KOPT-K1 (cell line): ENCODE measurements around the gene SLC10A3.

Experiments used
- H3K27ac ChIP-seq: fragments of 200-600 bp; sonication (generic); 2 replicates; pipeline ENCODE4 v1.5.1; 2016; ENCODE audit warnings: antibody characterized with exemption, mild to moderate bottlenecking, low read depth, low read length; ENCODE audit not compliant: poor library complexity, severe bottlenecking
- H3K36me3 ChIP-seq: fragments of 200-600 bp; sonication (generic); 2 replicates; pipeline ENCODE4 v1.5.1; 2017; ENCODE audit warnings: antibody characterized with exemption, mild to moderate bottlenecking, low read length, moderate library complexity; ENCODE audit not compliant: insufficient read depth
- H3K9me3 ChIP-seq: fragments of 200-600 bp; sonication (generic); 2 replicates; pipeline ENCODE4 v1.5.1; 2017; ENCODE audit warnings: antibody characterized with exemption, low read length, mild to moderate bottlenecking; ENCODE audit not compliant: insufficient read depth, poor library complexity, severe bottlenecking

The SLC10A3 gene

DNA sequence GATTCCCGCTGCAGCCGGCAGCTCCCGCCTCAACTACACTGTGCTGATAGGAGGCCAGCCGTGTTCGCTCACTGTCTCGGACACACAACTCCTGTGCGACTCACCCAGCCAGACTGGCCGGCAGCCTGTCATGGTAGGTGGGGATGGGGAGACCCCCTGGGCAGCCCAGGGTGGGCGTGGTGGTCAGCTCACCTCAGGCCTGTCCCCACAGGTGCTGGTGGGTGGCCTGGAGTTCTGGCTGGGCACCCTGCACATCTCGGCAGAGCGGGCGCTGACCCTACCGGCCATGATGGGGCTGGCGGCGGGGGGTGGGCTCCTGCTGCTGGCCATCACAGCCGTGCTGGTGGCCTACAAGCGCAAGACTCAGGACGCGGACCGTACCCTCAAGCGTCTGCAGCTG lies 22.9 kb downstream of the SLC10A3 start:
- Histone ChIP-seq H3K9me3 (no peaks in the 10 kb centered on the region), H3K27ac (no peak overlapping the region), H3K36me3 (peaks cover 72% of the 10 kb centered on the region; the same call in 1 of the 2 replicates)

DNA sequence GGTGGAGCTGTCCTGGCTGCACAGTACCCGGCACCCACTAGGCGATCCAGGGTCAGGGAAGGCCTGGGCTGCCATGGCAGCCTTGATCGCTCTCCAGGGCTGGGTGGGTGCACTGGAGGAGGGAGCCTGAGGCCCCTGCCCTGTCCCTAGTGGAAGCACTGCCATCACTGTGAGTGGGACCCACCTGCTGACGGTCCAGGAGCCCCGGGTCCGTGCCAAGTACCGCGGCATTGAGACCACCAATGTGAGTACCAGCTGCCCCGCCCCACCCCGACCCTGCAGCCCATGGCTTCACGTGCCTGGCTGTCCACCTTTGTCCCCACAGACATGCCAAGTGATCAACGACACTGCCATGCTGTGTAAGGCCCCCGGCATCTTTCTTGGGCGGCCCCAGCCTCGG lies 23.5 kb downstream of the SLC10A3 start:
- Histone ChIP-seq H3K27ac (no peak overlapping the region), H3K9me3 (no peaks in the 10 kb centered on the region), H3K36me3 (peaks cover 76% of the 10 kb centered on the region; the same call in 1 of the 2 replicates)

DNA sequence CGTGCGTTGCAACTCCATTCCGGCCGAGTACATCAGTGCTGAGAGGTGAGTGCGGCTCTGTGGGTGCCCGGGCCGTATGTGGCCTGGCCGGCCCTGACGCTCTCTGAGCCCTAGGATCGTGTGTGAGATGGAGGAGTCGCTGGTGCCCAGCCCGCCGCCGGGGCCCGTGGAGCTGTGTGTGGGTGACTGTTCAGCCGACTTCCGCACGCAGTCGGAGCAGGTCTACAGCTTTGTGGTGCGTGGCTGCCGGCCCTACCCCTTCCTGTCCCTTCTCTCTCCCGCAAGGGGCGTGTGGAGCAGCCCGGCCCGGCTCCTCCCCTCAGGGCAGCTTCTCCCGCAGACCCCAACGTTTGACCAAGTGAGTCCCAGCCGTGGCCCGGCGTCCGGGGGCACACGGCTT lies 24.4 kb downstream of the SLC10A3 start:
- H3K27ac ChIP-seq, result no peak overlapping the region
- H3K36me3 ChIP-seq, result peaks cover 71% of the 10 kb centered on the region; the same call in 1 of the 2 replicates
- H3K9me3 ChIP-seq, result no peaks in the 10 kb centered on the region

DNA sequence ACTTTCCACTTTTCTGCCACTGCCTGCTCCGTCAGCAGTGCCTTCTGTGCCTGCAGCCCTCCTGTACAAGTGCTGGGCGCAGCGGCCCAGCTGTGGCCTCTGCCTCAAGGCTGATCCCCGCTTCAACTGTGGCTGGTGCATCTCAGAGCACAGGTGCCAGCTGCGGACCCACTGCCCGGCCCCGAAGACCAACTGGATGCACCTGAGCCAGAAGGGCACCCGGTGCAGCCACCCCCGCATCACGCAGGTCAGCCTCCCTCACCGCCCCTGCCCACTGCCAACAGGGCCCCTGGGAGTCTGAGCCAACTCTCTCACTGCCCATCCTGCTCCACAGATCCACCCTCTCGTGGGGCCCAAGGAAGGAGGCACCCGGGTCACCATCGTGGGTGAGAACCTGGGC lies 24.8 kb downstream of the SLC10A3 start:
- no peaks in the 10 kb centered on the region for H3K9me3 ChIP-seq
- H3K36me3 ChIP-seq, result peaks cover 67% of the 10 kb centered on the region; the same call in 1 of the 2 replicates

DNA sequence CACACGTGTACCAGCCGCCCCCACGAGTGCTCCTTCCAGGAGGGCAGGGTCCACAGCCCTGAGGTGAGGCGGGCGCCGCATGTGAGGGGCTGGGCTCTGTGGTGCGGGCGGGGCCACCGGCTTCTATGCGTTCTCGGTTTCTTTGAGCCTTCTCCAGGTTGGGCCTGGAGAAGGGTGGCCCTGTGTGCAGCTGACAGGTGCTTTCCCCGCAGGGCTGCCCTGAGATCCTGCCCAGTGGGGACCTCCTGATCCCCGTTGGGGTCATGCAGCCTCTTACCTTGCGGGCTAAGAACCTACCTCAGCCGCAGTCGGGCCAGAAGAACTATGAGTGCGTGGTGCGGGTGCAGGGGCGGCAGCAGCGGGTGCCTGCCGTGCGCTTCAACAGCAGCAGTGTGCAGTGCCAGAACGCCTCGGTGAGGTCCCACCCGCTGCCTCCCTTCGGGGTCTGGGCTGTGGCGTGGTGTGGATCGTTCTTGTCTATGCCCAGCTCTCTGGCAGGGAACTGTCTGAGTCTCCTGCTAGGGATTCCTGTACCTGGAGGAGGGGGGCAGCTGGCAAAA lies 25.5 kb downstream of the SLC10A3 start:
- Histone ChIP-seq H3K27ac (no peak overlapping the region), H3K9me3 (no peaks in the 10 kb centered on the region), H3K36me3 (peaks cover 60% of the 10 kb centered on the region; the same call in 1 of the 2 replicates)

More for the DNA sequence above, 24.8 kb downstream of the SLC10A3 start:
- no peak overlapping the region for H3K27ac ChIP-seq

DNA sequence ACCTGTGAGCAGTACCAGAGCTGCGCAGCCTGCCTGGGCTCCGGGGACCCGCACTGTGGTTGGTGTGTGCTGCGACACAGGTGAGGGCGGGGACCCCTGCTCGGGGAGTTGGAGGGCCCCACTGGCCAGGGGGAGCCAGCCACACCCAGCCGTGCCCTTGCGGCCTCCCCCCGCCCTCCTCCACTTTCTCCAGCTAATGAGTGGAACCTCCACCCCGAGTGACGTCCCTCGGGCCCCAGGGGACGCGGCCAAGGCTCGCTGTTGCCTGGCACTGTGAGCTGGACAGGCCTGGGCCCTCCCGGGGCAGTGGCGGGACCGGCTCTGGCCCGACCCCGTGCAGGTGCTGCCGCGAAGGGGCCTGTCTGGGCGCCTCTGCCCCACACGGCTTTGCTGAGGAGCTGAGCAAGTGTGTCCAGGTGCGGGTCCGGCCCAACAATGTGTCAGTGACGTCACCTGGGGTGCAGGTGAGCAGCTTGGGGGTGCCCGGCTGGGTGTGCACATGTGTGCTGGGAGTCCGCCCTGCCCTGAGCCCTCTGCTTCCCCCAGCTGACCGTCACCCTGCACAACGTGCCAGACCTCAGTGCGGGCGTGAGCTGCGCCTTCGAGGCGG lies 26.7 kb downstream of the SLC10A3 start:
- Histone ChIP-seq H3K36me3 (peaks cover 50% of the 10 kb centered on the region; the same call in 1 of the 2 replicates), H3K9me3 (no peaks in the 10 kb centered on the region), H3K27ac (no peak overlapping the region)

DNA sequence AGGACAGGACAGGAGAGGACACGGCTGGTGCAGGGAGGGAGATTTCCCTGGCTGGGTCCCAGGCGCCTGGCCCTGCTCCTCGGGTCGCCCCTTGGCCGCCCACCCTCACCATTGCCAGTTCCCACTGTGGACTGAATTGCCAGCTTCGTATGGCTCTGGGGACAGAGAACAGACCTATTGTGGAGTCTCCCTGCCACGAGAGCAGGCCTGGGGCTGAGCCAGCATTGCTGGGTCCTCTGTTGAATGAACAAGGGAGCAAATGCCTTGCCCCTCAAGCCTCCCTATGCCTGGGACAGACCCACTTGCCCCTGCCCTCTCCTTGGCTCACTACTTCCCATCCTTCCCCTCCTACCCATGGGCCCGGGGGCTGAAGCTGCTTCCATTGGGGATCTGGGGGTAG lies 28.0 kb downstream of the SLC10A3 start:
- no peak overlapping the region for H3K27ac ChIP-seq
- peaks cover 36% of the 10 kb centered on the region; the same call in 1 of the 2 replicates for H3K36me3 ChIP-seq
- no peaks in the 10 kb centered on the region for H3K9me3 ChIP-seq

DNA sequence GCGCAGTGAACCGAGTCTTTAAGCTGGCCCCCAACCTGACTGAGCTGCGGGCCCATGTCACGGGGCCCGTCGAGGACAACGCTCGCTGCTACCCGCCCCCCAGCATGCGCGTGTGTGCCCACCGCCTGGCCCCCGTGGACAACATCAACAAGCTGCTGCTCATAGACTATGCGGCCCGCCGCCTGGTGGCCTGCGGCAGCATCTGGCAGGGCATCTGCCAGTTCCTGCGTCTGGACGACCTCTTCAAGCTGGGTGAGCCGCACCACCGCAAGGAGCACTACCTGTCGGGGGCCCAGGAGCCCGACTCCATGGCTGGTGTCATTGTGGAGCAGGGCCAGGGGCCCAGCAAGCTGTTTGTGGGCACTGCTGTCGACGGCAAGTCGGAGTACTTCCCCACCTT lies 30.1 kb downstream of the SLC10A3 start:
- Histone ChIP-seq H3K36me3 (peaks cover 22% of the 10 kb centered on the region; the same call in 1 of the 2 replicates), H3K9me3 (no peaks in the 10 kb centered on the region), H3K27ac (no peak overlapping the region)

DNA sequence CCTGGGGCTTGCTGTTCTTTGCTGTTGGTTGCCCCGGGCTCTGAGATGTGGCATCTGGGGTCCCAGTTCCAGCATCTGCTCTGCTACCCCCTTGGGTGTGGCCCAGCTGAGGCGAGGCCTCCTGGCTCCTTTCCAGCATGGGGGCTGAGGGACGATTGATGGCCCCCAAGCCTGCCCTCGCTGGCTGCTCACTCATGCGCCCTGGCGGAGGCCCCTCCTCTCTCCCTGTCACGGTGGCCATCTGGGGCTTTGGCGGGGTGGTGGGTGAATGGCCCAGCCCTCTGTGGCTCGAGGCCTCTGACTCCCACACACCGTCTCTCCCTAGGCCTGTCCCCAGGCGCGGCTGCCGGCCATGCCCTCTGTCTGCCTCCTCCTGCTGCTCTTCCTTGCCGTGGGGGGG lies 30.6 kb downstream of the SLC10A3 start:
- peaks cover 18% of the 10 kb centered on the region; the same call in 1 of the 2 replicates for H3K36me3 ChIP-seq
- H3K27ac ChIP-seq, result no peak overlapping the region
- H3K9me3 ChIP-seq, result no peaks in the 10 kb centered on the region

DNA sequence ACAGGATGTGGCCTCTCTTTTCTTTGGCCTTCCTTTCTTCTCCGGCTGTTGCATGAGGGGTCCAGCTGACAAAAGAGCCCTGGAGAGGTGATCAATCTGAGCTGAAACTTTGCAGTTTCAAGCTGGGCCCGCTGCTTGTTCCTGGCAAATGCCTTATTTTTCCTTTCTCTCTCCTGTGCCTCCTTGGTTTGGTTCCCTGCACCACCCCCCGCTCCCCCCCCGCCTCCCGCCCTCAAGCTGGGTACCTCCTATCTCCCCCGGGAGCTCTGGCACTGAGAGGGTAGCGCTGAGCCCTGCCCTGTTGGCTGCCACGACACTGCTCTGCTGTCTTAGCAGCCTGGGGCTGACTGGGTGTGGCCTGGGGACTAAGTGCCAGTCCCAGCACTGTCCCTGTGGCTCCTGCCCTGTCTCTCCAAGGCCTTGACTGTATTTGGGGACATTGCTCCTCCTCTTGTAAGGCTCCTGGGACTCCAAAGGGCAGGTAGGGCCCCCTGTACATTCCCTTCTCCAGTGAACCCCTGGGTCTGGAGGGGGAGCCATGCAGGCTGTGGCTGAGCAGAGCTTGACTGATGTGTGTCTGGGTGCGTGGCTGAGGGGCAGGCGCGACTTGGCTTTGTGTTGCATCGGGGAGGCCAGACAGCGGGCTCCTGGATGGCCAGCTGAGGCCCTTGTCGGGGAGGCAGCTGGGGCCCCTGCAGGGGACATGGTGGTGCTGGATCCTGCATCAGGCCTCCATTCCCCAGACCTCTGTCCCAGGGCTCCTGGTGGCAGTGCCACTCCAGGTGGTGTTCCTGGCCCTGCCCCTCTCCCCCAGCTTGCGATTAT lies 31.3 kb downstream of the SLC10A3 start:
- H3K36me3 ChIP-seq, result peaks cover 11% of the 10 kb centered on the region; the same call in 1 of the 2 replicates
- H3K27ac ChIP-seq, result peak overlapping the region; percentile 60
- H3K9me3 ChIP-seq, result no peaks in the 10 kb centered on the region

DNA sequence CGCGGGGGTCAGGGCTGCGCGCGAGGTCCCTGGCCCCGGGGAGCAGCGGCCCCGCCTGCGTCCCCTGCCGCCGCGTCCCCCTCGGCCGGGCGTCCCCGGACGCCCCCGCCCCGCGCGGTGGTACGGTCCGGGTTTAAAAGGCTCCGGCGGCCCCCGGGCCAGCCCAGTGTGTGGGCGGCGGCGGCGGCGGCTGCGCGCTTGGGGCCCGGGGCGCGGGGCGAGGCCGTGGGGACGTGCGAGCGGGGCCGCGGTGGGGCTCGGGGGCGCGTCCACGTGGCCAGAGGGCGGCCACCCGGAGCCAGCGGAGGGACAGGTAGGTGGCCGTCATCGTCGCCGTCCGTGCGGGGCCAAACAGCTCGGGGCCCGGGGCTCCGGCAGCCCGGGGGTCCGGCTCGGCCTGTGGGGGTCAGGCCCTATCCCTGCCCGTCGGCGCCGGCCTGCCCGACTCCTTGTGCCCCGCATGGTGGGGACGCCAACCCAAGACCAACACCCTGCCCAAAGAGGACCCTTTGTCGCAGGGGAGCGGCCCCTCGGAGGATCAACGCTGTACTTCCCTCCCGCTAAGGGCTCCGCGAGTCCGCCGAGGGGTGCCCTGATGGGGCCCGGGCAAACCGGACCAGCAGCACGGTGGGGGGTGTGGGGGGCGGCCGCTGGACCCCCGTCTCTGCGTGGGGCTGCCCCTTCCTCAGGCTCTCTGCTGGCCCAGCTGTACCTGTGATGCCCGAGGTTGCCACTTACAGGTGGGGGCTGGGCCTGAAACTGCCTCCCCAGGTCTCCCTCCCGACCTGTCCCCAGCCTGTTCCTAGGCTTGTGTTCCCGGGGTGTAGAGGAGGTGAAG lies 32.1 kb downstream of the SLC10A3 start, which contains the start of gene PLXNA3:
TSS of gene PLXNA3 (plus strand) at position 166 of the 838 bp plus-strand sequence. CDS start 1,903 bp downstream, outside the sequence.
- H3K9me3 ChIP-seq, result no peaks in the 10 kb centered on the region
- H3K36me3 ChIP-seq, result peaks cover 9% of the 10 kb centered on the region; the same call in 1 of the 2 replicates
- peak within 1 kb of the TSS; percentile 60 for H3K27ac ChIP-seq

DNA sequence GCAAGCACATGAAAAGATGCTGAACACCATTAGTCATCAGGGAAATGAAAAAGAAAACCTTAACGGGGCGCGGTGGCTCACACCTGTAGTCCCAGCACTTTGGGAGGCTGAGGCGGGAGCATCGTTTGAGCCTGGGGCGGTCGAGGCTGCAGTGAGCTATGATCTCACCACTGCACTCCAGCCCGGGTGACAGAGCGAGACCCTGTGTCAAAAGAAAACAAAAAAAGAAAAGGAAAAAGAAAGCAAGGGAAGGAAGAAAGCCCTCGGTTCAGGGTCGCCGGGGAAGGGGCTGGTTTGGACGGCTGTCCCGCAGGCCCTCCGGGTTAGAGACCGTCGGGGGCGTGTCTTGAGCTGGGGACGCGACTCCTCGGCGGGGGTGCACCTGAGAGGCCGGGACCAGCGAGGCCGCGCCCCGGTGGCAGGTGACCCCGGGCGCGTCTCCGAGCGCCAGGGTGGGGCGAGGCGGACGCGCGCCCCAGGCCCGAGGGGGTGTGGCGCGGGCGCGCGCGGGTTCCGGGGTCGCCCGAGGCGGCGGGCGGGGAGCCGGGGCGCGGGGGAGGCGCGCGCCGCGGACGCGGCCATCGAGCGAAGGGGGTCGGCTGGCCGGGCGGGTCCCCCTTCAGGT lies 32.8 kb downstream of the SLC10A3 start:
- peak overlapping the region; percentile 60 for H3K27ac ChIP-seq
- H3K36me3 ChIP-seq, result peaks cover 9% of the 10 kb centered on the region; the same call in 1 of the 2 replicates
- H3K9me3 ChIP-seq, result no peaks in the 10 kb centered on the region

DNA sequence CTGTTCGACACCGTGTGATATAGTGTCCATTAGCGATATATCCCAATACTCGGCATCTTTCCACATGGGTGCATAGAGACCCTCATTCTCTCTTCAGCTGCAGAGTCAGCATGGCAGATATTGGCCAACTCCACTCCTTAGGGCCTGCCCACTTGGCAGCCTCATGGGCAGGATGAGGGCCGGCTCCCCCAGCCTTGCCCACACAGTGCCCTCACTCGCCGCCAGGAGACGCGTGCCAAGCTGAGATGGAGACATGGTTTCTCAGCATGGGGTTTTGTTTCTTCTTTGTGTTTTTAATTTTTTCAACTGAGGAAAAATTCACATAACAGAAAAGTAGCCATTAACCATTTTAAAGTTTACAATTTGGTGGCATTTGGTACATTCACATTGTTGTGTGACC lies 37.6 kb downstream of the SLC10A3 start:
- Histone ChIP-seq H3K9me3 (no peaks in the 10 kb centered on the region), H3K36me3 (peaks cover 29% of the 10 kb centered on the region; the same call in 1 of the 2 replicates), H3K27ac (no peak overlapping the region)

DNA sequence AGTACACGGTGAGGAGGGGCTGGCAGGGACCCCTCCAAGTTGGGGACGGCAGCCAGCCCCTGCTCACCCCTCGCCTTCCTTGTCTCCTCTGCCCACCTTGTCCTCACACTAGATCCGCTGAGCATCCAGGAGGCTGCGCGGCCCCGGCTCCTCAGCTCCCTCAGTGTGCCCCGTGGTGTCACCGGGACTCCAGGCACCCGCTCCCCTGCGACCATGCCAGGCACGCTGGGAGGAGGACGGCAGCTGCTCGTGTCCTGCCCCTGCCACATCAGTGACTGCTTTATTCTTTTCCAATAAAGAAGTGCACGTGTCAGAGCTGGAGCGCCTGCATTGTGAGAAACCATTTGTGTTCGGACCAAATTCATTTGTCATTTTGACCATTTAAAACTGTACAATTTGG lies 40.1 kb downstream of the SLC10A3 start:
- Histone ChIP-seq H3K36me3 (peaks cover 29% of the 10 kb centered on the region; the same call in 1 of the 2 replicates), H3K27ac (no peak overlapping the region), H3K9me3 (no peaks in the 10 kb centered on the region)
